Coronary artery (tissue), 2 donors: Measurements from ENCODE around the gene TMEM51.

ENCODE experiments used
- DNase-seq: peaks from one replicate; pipeline ENCODE4 v3.0.0-alpha.2; 2017; ENCODE audit warnings: low spot score
- H3K27ac ChIP-seq, 2 donors: fragments of 200-600 bp; sonication (generic); one replicate each; pipeline ENCODE4 v1.5.1; 2016 to 2019
- H3K4me3 ChIP-seq: fragments of 200-600 bp; sonication (generic); 2 replicates; pipeline ENCODE4 v1.5.1; 2016; ENCODE audit warnings: mild to moderate bottlenecking, moderate library complexity
- TF ChIP-seq, protein P1 (sequence below): fragments of 200-600 bp; sonication (generic); IDR thresholded peaks from one replicate; pipeline ENCODE4 v1.5.1; 2019; ENCODE audit warnings: antibody characterized with exemption

TMEM51 gene

DNA sequence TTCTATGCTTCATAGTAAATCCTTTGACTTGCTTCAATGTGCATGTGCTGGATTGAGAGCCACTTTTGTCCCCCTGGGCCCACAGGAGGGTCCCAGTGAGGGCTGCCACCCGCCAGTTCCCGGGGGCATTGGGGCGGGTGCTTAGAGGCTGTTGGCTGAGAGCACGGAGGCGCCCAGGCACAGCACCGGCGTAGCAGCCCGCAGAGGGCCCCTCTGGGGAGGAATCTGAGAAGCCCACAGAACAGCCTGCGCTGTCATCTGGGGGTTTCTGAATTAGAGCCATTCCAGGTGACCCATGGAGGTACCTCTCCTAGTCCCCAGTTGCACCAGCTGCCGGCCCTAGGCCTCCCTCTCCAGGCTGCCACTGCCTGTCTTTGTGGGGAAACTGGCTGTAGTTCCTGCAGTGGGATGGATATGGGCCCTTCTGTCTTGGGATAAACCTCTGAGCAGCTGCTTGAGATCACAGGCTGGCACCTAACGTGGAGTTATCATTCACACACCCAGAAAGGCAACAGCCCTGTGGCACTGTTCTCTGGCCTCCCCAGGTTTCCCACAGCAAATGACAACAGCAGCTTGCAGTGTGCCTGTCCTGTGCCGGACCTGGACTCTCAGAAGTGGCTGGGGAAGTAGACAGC lies 39.5 kb downstream of the TMEM51 start:
- no peak for DNase-seq
- H3K27ac ChIP-seq, result no peak overlapping the region
- TF ChIP-seq, protein P1, sequence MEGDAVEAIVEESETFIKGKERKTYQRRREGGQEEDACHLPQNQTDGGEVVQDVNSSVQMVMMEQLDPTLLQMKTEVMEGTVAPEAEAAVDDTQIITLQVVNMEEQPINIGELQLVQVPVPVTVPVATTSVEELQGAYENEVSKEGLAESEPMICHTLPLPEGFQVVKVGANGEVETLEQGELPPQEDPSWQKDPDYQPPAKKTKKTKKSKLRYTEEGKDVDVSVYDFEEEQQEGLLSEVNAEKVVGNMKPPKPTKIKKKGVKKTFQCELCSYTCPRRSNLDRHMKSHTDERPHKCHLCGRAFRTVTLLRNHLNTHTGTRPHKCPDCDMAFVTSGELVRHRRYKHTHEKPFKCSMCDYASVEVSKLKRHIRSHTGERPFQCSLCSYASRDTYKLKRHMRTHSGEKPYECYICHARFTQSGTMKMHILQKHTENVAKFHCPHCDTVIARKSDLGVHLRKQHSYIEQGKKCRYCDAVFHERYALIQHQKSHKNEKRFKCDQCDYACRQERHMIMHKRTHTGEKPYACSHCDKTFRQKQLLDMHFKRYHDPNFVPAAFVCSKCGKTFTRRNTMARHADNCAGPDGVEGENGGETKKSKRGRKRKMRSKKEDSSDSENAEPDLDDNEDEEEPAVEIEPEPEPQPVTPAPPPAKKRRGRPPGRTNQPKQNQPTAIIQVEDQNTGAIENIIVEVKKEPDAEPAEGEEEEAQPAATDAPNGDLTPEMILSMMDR, result no peak
- H3K4me3 ChIP-seq, result no peak overlapping the region

DNA sequence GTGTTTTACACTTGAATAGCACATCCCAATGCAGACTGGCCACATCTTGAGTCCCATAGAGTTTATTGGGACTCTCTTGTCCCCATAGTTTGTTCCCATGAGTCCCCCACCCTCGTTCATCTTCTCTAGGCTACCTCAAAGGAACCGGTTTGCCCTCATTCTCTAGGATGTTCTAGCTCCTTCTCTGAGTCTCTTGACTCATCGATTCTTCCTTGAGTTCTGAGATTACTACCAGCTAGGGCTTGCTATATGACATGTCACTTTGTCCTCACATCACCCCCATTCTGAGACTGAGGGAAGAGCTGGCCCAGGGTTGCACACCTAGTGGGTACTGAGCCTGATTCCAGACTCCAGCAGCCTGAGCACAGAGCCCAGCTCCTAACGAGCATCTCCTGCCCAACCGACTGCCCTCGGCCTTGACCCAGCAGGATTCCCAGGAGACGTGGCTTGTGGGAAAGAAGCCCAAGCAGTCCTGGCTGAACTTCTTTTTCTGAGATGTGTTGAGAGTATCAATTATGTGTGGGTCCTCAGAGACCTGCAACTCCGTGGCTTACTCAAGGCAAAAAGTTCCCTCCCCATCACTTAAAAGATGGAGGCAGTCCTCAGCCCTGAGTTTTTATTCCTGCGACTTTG lies 42.0 kb downstream of the TMEM51 start:
- no peak for DNase-seq
- H3K27ac ChIP-seq, result peak overlapping the region in 1 of 2 donors; percentile 19
- TF ChIP-seq, protein P1, result no peak
- no peak overlapping the region for H3K4me3 ChIP-seq

DNA sequence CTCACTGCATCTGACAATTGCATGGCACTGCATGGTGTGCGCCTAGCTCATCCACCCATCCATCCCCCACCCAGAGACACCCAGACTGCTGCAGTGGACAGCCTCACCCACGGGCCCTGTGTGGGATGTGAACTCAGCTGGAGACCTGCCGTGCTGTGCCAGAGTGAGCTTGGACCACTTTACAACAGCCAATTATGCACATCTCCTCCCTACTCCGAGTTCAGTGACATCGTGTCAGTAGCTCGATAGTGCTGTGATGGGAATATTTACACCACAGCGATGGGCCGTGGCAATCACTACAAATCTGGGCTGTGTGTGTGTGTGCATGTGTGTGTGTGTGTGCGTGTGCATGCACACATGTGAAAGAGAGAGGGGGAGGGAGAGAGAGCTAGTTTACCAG lies 42.5 kb downstream of the TMEM51 start:
- TF ChIP-seq, protein P1, result no peak
- no peak overlapping the region for H3K4me3 ChIP-seq
- DNase-seq, result no peak
- H3K27ac ChIP-seq, result peak overlapping the region in 1 of 2 donors; percentile 19

DNA sequence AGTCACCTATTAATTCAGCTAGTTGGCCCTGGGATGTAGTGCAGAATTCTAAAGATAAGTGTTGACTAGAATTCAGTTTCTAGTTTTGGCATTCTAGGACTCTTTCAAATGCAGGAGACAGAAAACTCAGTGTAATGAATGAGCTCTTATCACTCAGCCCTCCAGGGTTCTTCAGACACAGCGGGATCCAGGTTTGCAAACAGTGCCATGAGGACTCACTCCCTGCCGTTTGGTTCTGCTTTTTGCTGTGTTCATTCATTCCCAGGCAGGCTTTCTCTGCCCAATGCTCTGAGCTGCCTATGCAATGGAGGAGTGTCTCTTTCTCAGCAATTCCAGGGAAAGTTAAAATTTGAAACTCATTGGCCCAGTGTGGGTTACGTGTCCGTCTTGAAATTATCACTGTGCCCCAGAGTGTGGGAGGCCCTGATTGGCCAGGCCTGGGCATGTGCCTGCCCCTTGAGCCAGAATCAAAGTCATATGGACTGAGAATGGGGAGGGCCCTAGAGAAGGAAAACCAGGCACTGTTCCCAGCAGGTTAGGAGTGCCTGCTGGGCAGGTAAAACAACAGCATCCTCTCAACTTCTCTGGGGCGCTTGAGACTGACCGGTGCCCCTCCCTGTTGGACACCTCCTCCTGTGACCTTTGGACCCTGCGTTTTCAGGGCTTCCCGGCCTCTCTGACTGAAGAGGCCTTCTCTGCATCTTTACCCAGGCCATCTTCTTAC lies 43.4 kb downstream of the TMEM51 start:
- H3K4me3 ChIP-seq, result no peak overlapping the region
- peak overlapping the region in 1 of 2 donors; percentile 19 for H3K27ac ChIP-seq
- DNase-seq, result no peak
- TF ChIP-seq, protein P1, result no peak

DNA sequence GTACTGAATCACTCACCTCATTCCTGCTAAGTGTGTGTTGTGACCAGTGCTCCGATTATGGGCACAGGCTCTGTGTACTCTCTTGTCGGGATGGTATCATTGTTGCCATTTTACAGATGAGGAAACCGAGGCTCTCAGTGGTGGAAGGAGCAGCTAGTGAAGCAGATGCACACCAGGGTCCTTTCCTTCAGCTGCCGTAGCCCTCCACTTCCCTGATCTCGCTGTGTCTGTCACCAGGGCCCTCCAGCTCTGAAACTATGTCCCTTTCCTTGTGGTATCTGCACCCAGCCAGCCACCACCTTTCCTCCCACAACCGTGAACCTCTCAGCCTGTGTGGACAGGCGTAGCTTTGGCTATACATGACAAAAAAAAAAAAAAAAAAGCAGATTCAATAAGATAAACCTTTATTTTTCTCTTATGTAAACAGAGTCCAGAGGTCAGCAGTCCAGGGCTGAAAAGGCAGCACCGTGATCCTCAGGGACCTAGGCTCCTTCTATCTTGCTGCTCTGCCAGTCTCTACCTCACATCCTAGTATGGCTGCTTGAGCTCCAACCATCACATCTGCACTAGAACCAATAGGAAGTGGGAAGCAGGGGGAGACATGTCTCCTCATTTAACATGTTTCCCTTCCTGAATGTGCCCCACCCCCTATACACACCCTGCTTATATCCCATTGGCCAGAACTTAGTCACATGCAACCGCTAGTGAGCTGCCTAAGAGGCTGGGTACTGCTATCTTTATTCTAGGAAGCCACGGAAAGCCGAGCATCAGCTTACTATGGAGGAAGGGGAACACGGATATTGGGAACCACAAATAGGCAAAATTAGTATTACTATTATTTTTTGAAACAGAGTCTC lies 44.3 kb downstream of the TMEM51 start:
- peak overlapping the region in 1 of 2 donors; percentile 19 for H3K27ac ChIP-seq
- no peak for DNase-seq
- no peak overlapping the region for H3K4me3 ChIP-seq
- TF ChIP-seq, protein P1, result no peak

DNA sequence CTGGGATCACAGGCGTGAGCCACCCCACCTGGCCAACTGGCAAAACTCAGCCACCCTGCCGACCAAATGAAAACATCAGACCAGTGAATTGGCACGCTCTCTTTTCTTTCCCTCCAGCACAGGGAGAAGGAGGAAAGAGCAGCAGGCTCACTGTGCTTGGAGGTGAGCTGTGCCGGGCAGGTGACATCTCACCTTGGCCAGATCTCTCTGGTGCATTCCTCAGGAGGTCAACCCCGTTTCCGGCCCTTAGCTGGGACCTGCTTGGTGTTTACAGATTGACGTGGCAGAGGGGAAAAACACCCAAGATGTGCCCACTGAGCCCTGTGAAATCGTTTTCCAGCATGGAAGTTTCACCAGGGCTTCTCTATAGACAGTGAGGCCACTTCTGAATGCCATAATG lies 45.1 kb downstream of the TMEM51 start:
- H3K4me3 ChIP-seq, result no peak overlapping the region
- TF ChIP-seq, protein P1, result no peak
- H3K27ac ChIP-seq, result peak overlapping the region in 1 of 2 donors; percentile 48
- DNase-seq, result no peak
